Inflammatory macrophage treated with lipopolysaccharide for 1 hour (primary cell): ENCODE data around the gene TSPEAR.

Experiments
- DNase-seq, 2 donors: peaks; one replicate each; pipeline ENCODE4 v3.0.0-alpha.2; 2020 to 2022

The TSPEAR gene

GRCh38 chr21:44718571-44718970 lies 7.2 kb upstream of the TSPEAR start:
- no peak for DNase-seq

- no peak for DNase-seq
Observed at GRCh38 chr21:44718093-44718492, 6.7 kb upstream of the TSPEAR start.

- no peak for DNase-seq
Observed at GRCh38 chr21:44716984-44717383, 5.6 kb upstream of the TSPEAR start.

- DNase-seq = no peak
Observed at GRCh38 chr21:44714905-44715304, 3.5 kb upstream of the TSPEAR start.

- DNase-seq = no peak
Observed at GRCh38 chr21:44713846-44714245, 2.5 kb upstream of the TSPEAR start.

- DNase-seq = no peak
Observed at GRCh38 chr21:44713130-44713529, 1.8 kb upstream of the TSPEAR start.

- peak; percentile 5 to 9 for DNase-seq
Observed at GRCh38 chr21:44712203-44713028, 1.0 kb upstream of the TSPEAR start.

GRCh38 chr21:44710756-44711326 lies 531 bp downstream of the TSPEAR start:
- DNase-seq = no peak

- no peak for DNase-seq
Observed at GRCh38 chr21:44710294-44710665, 1.1 kb downstream of the TSPEAR start.

GRCh38 chr21:44709426-44710293 lies 1.7 kb downstream of the TSPEAR start:
- no peak for DNase-seq

GRCh38 chr21:44708866-44709425 lies 2.4 kb downstream of the TSPEAR start:
- DNase-seq = peak; percentile 58 to 61

GRCh38 chr21:44708213-44708865 lies 3.0 kb downstream of the TSPEAR start:
- no peak for DNase-seq

GRCh38 chr21:44706706-44707581 lies 4.4 kb downstream of the TSPEAR start:
- DNase-seq = no peak

GRCh38 chr21:44706026-44706705 lies 5.2 kb downstream of the TSPEAR start:
- no peak for DNase-seq

GRCh38 chr21:44704636-44705001 lies 6.8 kb downstream of the TSPEAR start:
- DNase-seq = no peak

GRCh38 chr21:44703731-44704635 lies 7.4 kb downstream of the TSPEAR start:
- DNase-seq = no peak

GRCh38 chr21:44702973-44703730 lies 8.2 kb downstream of the TSPEAR start:
- no peak for DNase-seq

GRCh38 chr21:44702111-44702972 lies 9.0 kb downstream of the TSPEAR start:
- DNase-seq = no peak
